UCSD-AML1 (cell line): ENCODE results near the gene PYDC2.

ENCODE experiments used
- DNase-seq: peaks from one replicate; lab custom pipeline; 2025; ENCODE audit not compliant: unreplicated experiment; lab: John Stamatoyannopoulos, UW

PYDC2 gene

GRCh38 chr3:191461113-191461595, at the start of gene PYDC2:
PYDC2 (plus strand) TSS chr3:191461163; CDS start chr3:191461163, 0 bp downstream.
- DNase-seq = no peak

GRCh38 chr3:191412759-191413158, 48.2 kb upstream of the PYDC2 start:
- no peak for DNase-seq

GRCh38 chr3:191414286-191414685, 46.7 kb upstream of the PYDC2 start:
- DNase-seq = no peak

GRCh38 chr3:191414732-191415131, 46.2 kb upstream of the PYDC2 start:
- no peak for DNase-seq

- DNase-seq = no peak
These were observed 45.4 kb upstream of the PYDC2 start for GRCh38 chr3:191415566-191415965.

GRCh38 chr3:191417457-191417729, 43.6 kb upstream of the PYDC2 start:
- DNase-seq = no peak

- DNase-seq = no peak
These were observed 40.2 kb upstream of the PYDC2 start for GRCh38 chr3:191420771-191421170.

- DNase-seq = no peak
These were observed 36.1 kb upstream of the PYDC2 start for GRCh38 chr3:191424881-191425280.

- no peak for DNase-seq
These were observed 35.6 kb upstream of the PYDC2 start for GRCh38 chr3:191425322-191425734.

GRCh38 chr3:191426311-191426710, 34.7 kb upstream of the PYDC2 start:
- DNase-seq = no peak

- DNase-seq = no peak
These were observed 32.8 kb upstream of the PYDC2 start for GRCh38 chr3:191428177-191428576.

- DNase-seq = no peak
These were observed 30.9 kb upstream of the PYDC2 start for GRCh38 chr3:191430103-191430502.

GRCh38 chr3:191431160-191431822, 29.7 kb upstream of the PYDC2 start:
- DNase-seq = no peak

- DNase-seq = no peak
These were observed 28.8 kb upstream of the PYDC2 start for GRCh38 chr3:191432162-191432561.

GRCh38 chr3:191434024-191434423, 26.9 kb upstream of the PYDC2 start:
- no peak for DNase-seq

GRCh38 chr3:191435981-191436380, 25.0 kb upstream of the PYDC2 start:
- DNase-seq = no peak

- DNase-seq = no peak
These were observed 22.7 kb upstream of the PYDC2 start for GRCh38 chr3:191438150-191438814.

GRCh38 chr3:191440532-191440931, 20.4 kb upstream of the PYDC2 start:
- DNase-seq = no peak

- no peak for DNase-seq
These were observed 19.3 kb upstream of the PYDC2 start for GRCh38 chr3:191441687-191442086.

GRCh38 chr3:191444569-191444968, 16.4 kb upstream of the PYDC2 start:
- DNase-seq = no peak

- DNase-seq = no peak
These were observed 11.7 kb upstream of the PYDC2 start for GRCh38 chr3:191449256-191449655.

- DNase-seq = no peak
These were observed 5.6 kb upstream of the PYDC2 start for GRCh38 chr3:191455257-191455952.
